Spleen (tissue), 11 donors: Measurements from ENCODE around the gene RAB19. TPM values are rescaled to one million over a fixed set of nuclear protein-coding genes. Genes with fewer than 3 reads are reported as not detected.

Experiments used
- DNase-seq: peaks from one replicate; pipeline ENCODE4 v3.0.0-alpha.2; 2020
- H3K27ac ChIP-seq, 8 donors: fragments of 200-600 bp; sonication (generic) in 7 of 8; 1 replicate in 4 of 8; 2 replicates in 4 of 8; pipeline versions ENCODE4 v1.5.0 to v1.8.0; 2016 to 2021; ENCODE audit warnings: inconsistent platforms in 4 of 8, mild to moderate bottlenecking in 4 of 8, moderate library complexity in 1 of 8
- H3K27me3 ChIP-seq, 7 donors: fragments of 200-600 bp; sonication (generic) in 6 of 7; replicated peaks in 1 of 7; 1 replicate in 4 of 7; 2 replicates in 3 of 7; pipeline versions ENCODE4 v1.5.0 to v1.8.0; 2016 to 2021; ENCODE audit warnings: inconsistent platforms in 3 of 7, mild to moderate bottlenecking in 1 of 7
- H3K36me3 ChIP-seq, 6 donors: fragments of 200-600 bp; sonication (generic) in 5 of 6; 1 replicate in 4 of 6; 2 replicates in 2 of 6; pipeline versions ENCODE4 v1.5.0 to v1.8.0; 2016 to 2021; ENCODE audit warnings: inconsistent platforms in 2 of 6
- H3K4me1 ChIP-seq, 6 donors: fragments of 200-600 bp; sonication (generic) in 5 of 6; 1 replicate in 3 of 6; 2 replicates in 3 of 6; pipeline versions ENCODE4 v1.5.0 to v1.8.0; 2016 to 2021; ENCODE audit warnings: inconsistent platforms in 3 of 6
- H3K4me3 ChIP-seq, 8 donors: fragments of 200-600 bp; sonication (generic) in 7 of 8; 1 replicate in 4 of 8; 2 replicates in 4 of 8; pipeline versions ENCODE4 v1.5.0 to v1.8.0; 2016 to 2021; ENCODE audit warnings: inconsistent platforms in 4 of 8, mild to moderate bottlenecking in 4 of 8, moderate library complexity in 2 of 8
- H3K9me3 ChIP-seq, 8 donors: fragments of 200-600 bp; sonication (generic) in 7 of 8; 1 replicate in 4 of 8; 2 replicates in 4 of 8; pipeline versions ENCODE4 v1.5.0 to v1.8.0; 2016 to 2021; ENCODE audit warnings: inconsistent platforms in 4 of 8
- CTCF ChIP-seq, 11 experiments: fragments of 200-600 bp in 7 of 11; fragments of 450-650 bp in 4 of 11; sonication (generic) in 4 of 11; IDR thresholded peaks in 8 of 11; conservative IDR thresholded peaks in 3 of 11; 1 replicate in 7 of 11; 2 replicates in 4 of 11; pipeline versions ENCODE4 v1.4.0 to v1.8.0; 2016 to 2021; ENCODE audit warnings: antibody characterized with exemption in 11 of 11, inconsistent platforms in 4 of 11, mild to moderate bottlenecking in 1 of 11
- POLR2A ChIP-seq, 3 donors: fragments of 450-650 bp; IDR thresholded peaks; one replicate each; pipeline ENCODE4 v1.5.1; 2017; ENCODE audit warnings: antibody characterized with exemption in 3 of 3, mild to moderate bottlenecking in 1 of 3
- POLR2AphosphoS5 ChIP-seq, 3 donors: sonication (generic); formaldehyde crosslinking; IDR thresholded peaks; one replicate each; pipeline ENCODE4 v1.5.1; 2017; ENCODE audit warnings: antibody characterized with exemption in 3 of 3
- WGBS, 5 donors: extraction: QIAGEN DNeasy Blood & Tissue Kit in 3 of 5; methylation state at CpG; one replicate each; pipeline versions ENCODE4 v1.1.5 to v1.1.7; 2013 to 2018; 5-methylcytosine and 5-hydroxymethylcytosine counted together
- intact Hi-C: fragments of 100-400 bp; cut with DNase I; formaldehyde crosslinking; loops from one replicate; pipeline ENCODE4 v1.15.0; 2023; ENCODE audit warnings: low total_unique reads
- polyA plus RNA-seq, 3 donors: library from polyadenylated mRNA; stranded (reverse); fragments of 200-250 nt; gene quantifications; one replicate each; pipeline ENCODE4 v1.2.1, GENCODE V29; 2013
- total RNA-seq, 7 donors: library from RNA; depleted of rRNA in 3 of 7; stranded (reverse); fragments of >200 nt in 3 of 7; fragmentation: NEBNext Ultra II Directional in 4 of 7; extraction: Animal tissue kit (Norgen Biotek cat#: 25700) in 4 of 7; gene quantifications; one replicate each; pipeline versions ENCODE4 v1.1.0 to v1.2.1, GENCODE V29; 2016 to 2021
- donor health status: healthy with polysubstance abuse.
- donor health status: DM: no; HTN: no; CAD: no; lungs with moderate emphysema.
- donor health status: DM: no; HTN: no; CAD: no.
- donor health status: Bipolar disorder and iron deficiency.
- donor health status: healthy.
- donor health status: DM: no; HTN: no; CAD: no.
- donor health status: DM: yes; HTN: yes; CAD: no.

The RAB19 gene
- total and polyA plus RNA-seq, 10 donors, result 1.0 to 4.0 (median 2.1) TPM; not detected in 3

DNA sequence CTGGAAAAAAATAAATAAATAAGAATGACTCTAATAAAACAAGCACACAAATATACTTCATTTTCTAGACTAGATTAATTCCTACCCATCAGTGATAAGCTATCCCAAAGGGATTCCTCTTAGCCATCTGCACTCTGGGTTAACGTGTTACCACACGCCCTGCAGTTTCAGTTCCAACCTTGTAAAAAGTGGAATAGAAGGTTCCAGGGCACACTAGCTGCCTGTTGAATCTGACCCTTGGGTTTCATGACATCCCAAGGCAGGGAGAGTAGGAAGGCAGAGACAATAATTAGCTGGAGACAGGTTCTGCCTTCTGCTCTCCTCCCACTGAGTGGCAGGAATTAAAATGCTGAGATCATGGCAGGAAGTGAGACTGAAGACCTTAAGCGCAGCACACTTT, 39.0 kb upstream of the RAB19 start:
- no peak for DNase-seq
- Histone ChIP-seq H3K27ac (no peak overlapping the region), H3K4me1 (peaks cover 0 to 3% (median under 1%) of the 10 kb centered on the region in 6 donors), H3K36me3 (peaks cover 0 to 69% (median 20%) of the 10 kb centered on the region in 6 donors), H3K4me3 (no peak overlapping the region), H3K9me3 (no peaks in the 10 kb centered on the region), H3K27me3 (no peaks in the 10 kb centered on the region)
- 64 to 75% (median 70%) methylated on average over 3 of the region's 3 CpGs for WGBS, 5 donors
- TF ChIP-seq POLR2AphosphoS5 (IDR thresholded peaks at IDR 0.05) (no peak), POLR2A (IDR thresholded peaks at IDR 0.05) (no peak), CTCF (IDR thresholded peaks at IDR 0.05 in 8 of 11, conservative IDR thresholded peaks at IDR 0.05 in 3 of 11) (no peak)
- intact Hi-C loops, result no loop called here

DNA sequence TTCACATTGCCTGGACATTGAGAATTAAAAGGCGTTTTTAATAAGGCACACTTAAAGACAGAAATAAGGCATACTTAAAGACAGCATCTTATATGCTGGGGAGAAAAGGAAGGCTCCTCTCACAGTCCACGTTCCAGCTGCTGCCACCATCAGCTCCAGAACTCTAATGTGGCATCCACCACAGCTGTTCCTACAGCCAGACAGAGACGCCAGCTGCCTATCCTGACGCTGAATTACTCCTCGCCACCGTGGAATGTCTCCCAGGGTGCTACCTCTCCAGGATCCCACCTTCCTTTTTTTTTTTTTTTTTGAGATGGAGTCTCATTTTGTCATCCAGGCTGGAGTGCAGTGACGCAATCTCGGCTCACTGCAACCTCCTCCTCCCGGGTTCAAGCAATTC, 36.3 kb upstream of the RAB19 start:
- WGBS, 5 donors, result 85 to 93% (median 90%) methylated on average over 9 of the region's 9 CpGs
- intact Hi-C loops, result no loop called here

GRCh38 chr7:140369294-140369693, 34.6 kb upstream of the RAB19 start:
- no peak for TF ChIP-seq POLR2AphosphoS5 (IDR thresholded peaks at IDR 0.05)
- TF ChIP-seq POLR2A (IDR thresholded peaks at IDR 0.05), result no peak
- TF ChIP-seq CTCF (IDR thresholded peaks at IDR 0.05 in 8 of 11, conservative IDR thresholded peaks at IDR 0.05 in 3 of 11), result no peak
- Histone ChIP-seq H3K4me1 (no peaks in the 10 kb centered on the region), H3K4me3 (no peak overlapping the region), H3K27me3 (no peaks in the 10 kb centered on the region), H3K27ac (no peak overlapping the region), H3K9me3 (no peaks in the 10 kb centered on the region), H3K36me3 (peaks cover 0 to 79% (median 17%) of the 10 kb centered on the region in 6 donors)
- no peak for DNase-seq
- 95 to 97% (median 97%) methylated on average over 4 of the region's 4 CpGs for WGBS, 5 donors
- intact Hi-C loops, result no loop called here

More for the DNA sequence above, 36.3 kb upstream of the RAB19 start:
- Histone ChIP-seq H3K27ac (no peak overlapping the region), H3K9me3 (no peaks in the 10 kb centered on the region), H3K36me3 (peaks cover 0 to 72% (median 20%) of the 10 kb centered on the region in 6 donors), H3K27me3 (no peaks in the 10 kb centered on the region), H3K4me1 (no peaks in the 10 kb centered on the region), H3K4me3 (no peak overlapping the region)
- DNase-seq, result no peak
- no peak for TF ChIP-seq POLR2A (IDR thresholded peaks at IDR 0.05)
- TF ChIP-seq POLR2AphosphoS5 (IDR thresholded peaks at IDR 0.05), result no peak
- no peak for TF ChIP-seq CTCF (IDR thresholded peaks at IDR 0.05 in 8 of 11, conservative IDR thresholded peaks at IDR 0.05 in 3 of 11)

DNA sequence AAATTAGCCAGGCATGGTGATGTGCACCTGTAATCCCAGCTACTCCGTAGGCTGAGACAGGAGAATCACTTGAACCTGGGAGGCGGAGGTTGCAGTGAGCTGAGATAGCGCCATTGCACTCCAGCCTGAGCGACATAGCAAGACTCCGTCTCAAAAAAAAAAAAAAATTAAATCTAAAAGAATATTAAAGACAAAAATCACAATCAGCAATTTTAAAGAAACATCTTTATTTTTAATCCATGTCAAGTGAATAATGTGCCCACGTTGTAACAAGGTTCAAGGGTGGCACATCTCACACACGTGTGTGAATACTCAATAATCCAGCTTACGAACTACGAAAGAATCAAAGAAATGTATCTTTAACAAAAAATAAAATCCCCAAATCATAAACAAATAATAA, 28.5 kb upstream of the RAB19 start:
- no peak for DNase-seq
- H3K27me3 ChIP-seq, result no peaks in the 10 kb centered on the region
- H3K4me3 ChIP-seq, result no peak overlapping the region
- no peak for TF ChIP-seq POLR2A (IDR thresholded peaks at IDR 0.05)
- TF ChIP-seq CTCF (IDR thresholded peaks at IDR 0.05 in 8 of 11, conservative IDR thresholded peaks at IDR 0.05 in 3 of 11), result no peak
- TF ChIP-seq POLR2AphosphoS5 (IDR thresholded peaks at IDR 0.05), result no peak
- H3K4me1 ChIP-seq, result peaks cover 0 to 15% (median 4%) of the 10 kb centered on the region in 6 donors
- H3K27ac ChIP-seq, result peak overlapping the region in 4 of 8 donors; percentile 44 to 59 (median 54)
- peaks cover 0 to 92% (median 27%) of the 10 kb centered on the region in 6 donors for H3K36me3 ChIP-seq
- intact Hi-C loops, result no loop called here
- 90 to 98% (median 97%) methylated on average over 9 of the region's 9 CpGs for WGBS, 5 donors
- no peaks in the 10 kb centered on the region for H3K9me3 ChIP-seq
